Right atrium auricular region (tissue), 2 donors: ENCODE measurements around the gene CCDC178. TPM values are rescaled to one million over a fixed set of nuclear protein-coding genes. Genes with fewer than 3 reads are reported as not detected.

Source experiments
- DNase-seq: peaks from one replicate; pipeline ENCODE4 v3.0.0-alpha.2; 2019; ENCODE audit warnings: low spot score
- H3K27ac ChIP-seq, 2 donors: fragments of 200-600 bp; sonication (generic); 1 replicate in 1 of 2; 2 replicates in 1 of 2; pipeline ENCODE4 v1.5.1; 2016 to 2019
- H3K27me3 ChIP-seq, 2 donors: fragments of 200-600 bp; sonication (generic); one replicate each; pipeline versions ENCODE4 v1.5.1 to v1.6.0; 2017 to 2019
- H3K36me3 ChIP-seq: fragments of 200-600 bp; sonication (generic); one replicate; pipeline ENCODE4 v1.5.1; 2016
- H3K4me1 ChIP-seq, 2 donors: fragments of 200-600 bp; sonication (generic); one replicate each; pipeline versions ENCODE4 v1.5.1 to v1.6.0; 2017 to 2019
- H3K4me3 ChIP-seq, 2 donors: fragments of 200-600 bp; sonication (generic); 1 replicate in 1 of 2; 2 replicates in 1 of 2; pipeline ENCODE4 v1.5.1; 2017 to 2019; ENCODE audit warnings: mild to moderate bottlenecking in 1 of 2, moderate library complexity in 1 of 2
- H3K9me3 ChIP-seq, 2 donors: fragments of 200-600 bp; sonication (generic); one replicate each; pipeline ENCODE4 v1.5.1; 2019
- CTCF ChIP-seq, 2 donors: fragments of 200-600 bp; sonication (generic); IDR thresholded peaks; one replicate each; pipeline ENCODE4 v1.5.1; 2019; ENCODE audit warnings: antibody characterized with exemption in 2 of 2
- total RNA-seq, 2 donors: library from RNA; depleted of rRNA; stranded (reverse); fragments of >200 nt; gene quantifications; one replicate each; pipeline ENCODE4 v1.1.0, GENCODE V29; 2016

Gene CCDC178
- total RNA-seq, 2 donors from 2014 or later, result not detected

GRCh38 chr18:32920796-32921787 is 519.4 kb downstream of the CCDC178 start:
- DNase-seq, result no peak
- Histone ChIP-seq H3K27me3 (no peaks in the 10 kb centered on the region), H3K9me3 (no peaks in the 10 kb centered on the region), H3K4me3 (no peak overlapping the region), H3K4me1 (no peaks in the 10 kb centered on the region), H3K36me3 (no peaks in the 10 kb centered on the region), H3K27ac (no peak overlapping the region)
- TF ChIP-seq CTCF (IDR thresholded peaks at IDR 0.05), result no peak

GRCh38 chr18:32919799-32920198 is 520.7 kb downstream of the CCDC178 start:
- Histone ChIP-seq H3K27ac (no peak overlapping the region), H3K36me3 (no peaks in the 10 kb centered on the region), H3K27me3 (no peaks in the 10 kb centered on the region), H3K9me3 (no peaks in the 10 kb centered on the region), H3K4me1 (no peaks in the 10 kb centered on the region), H3K4me3 (no peak overlapping the region)
- DNase-seq, result no peak
- no peak for TF ChIP-seq CTCF (IDR thresholded peaks at IDR 0.05)

- no peak overlapping the region for H3K27ac ChIP-seq
- no peaks in the 10 kb centered on the region for H3K9me3 ChIP-seq
- no peaks in the 10 kb centered on the region for H3K36me3 ChIP-seq
- no peak for TF ChIP-seq CTCF (IDR thresholded peaks at IDR 0.05)
- no peak for DNase-seq
- H3K4me1 ChIP-seq, result no peaks in the 10 kb centered on the region
- H3K4me3 ChIP-seq, result no peak overlapping the region
- H3K27me3 ChIP-seq, result no peaks in the 10 kb centered on the region
These were observed 521.8 kb downstream of the CCDC178 start for GRCh38 chr18:32918692-32919250.

DNA sequence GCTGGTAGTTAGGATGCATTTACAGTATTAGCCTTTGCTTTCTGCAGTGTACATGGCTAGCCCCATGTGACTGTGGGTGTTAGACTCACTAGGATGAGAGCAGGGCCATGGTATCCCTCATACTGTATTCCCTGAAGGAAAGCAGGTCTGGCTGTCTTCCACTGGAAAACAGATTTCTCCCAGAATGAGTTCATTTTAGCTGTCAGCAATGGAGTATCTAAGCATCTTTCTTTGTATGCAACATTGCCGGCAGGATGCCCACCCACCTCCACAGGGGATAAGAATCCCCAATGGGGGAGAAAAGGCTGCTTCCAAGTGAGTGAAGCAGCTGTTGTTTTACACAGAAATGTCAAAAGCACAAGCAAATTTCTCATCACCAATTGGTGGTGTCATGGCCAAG is 525.0 kb downstream of the CCDC178 start:
- Histone ChIP-seq H3K27me3 (no peaks in the 10 kb centered on the region), H3K9me3 (no peaks in the 10 kb centered on the region), H3K4me1 (no peaks in the 10 kb centered on the region), H3K4me3 (no peak overlapping the region), H3K27ac (no peak overlapping the region), H3K36me3 (no peaks in the 10 kb centered on the region)
- no peak for DNase-seq
- TF ChIP-seq CTCF (IDR thresholded peaks at IDR 0.05), result no peak

- Histone ChIP-seq H3K27ac (no peak overlapping the region), H3K9me3 (no peaks in the 10 kb centered on the region), H3K27me3 (no peaks in the 10 kb centered on the region), H3K4me1 (no peaks in the 10 kb centered on the region), H3K4me3 (no peak overlapping the region), H3K36me3 (no peaks in the 10 kb centered on the region)
- TF ChIP-seq CTCF (IDR thresholded peaks at IDR 0.05), result no peak
- no peak for DNase-seq
These were observed 528.7 kb downstream of the CCDC178 start for GRCh38 chr18:32911660-32912284.
